ENCODE results near the gene EMX1.

Gene EMX1

GRCh38 chr2:72887032-72887739 lies 30.1 kb upstream of the EMX1 start, which contains the start of gene SPR:
Gene SPR (plus strand): TSS chr2:72887408. CDS start chr2:72887433, 25 bp downstream.
- H3K27me3 ChIP-seq (ENCODE audit: insufficient read depth, low read depth, severe bottlenecking) = no peaks in the 10 kb centered on the region
- 0 out of 2 replicates have a peak, but pooled peaks have one; percentile 20 for TF ChIP-seq CTCF (IDR thresholded peaks at IDR 0.05; ENCODE audit: low read depth, low read length)
- H3K27ac ChIP-seq = peak within 1 kb of the TSS; percentile 86
- peak within 1 kb of the TSS; percentile 65 for H3K4me3 ChIP-seq (ENCODE audit: low read depth, low read length)
- DNase-seq = peak; percentile 92
- peaks cover 26% of the 10 kb centered on the region for H3K36me3 ChIP-seq
- no peaks in the 10 kb centered on the region for H3K9me3 ChIP-seq (ENCODE audit: severe bottlenecking)

- Histone ChIP-seq H3K36me3 (peaks cover 30% of the 10 kb centered on the region), H3K4me3 (ENCODE audit: low read depth, low read length) (peak overlapping the region; percentile 65), H3K27me3 (ENCODE audit: insufficient read depth, low read depth, severe bottlenecking) (no peaks in the 10 kb centered on the region), H3K9me3 (ENCODE audit: severe bottlenecking) (no peaks in the 10 kb centered on the region), H3K27ac (peak overlapping the region; percentile 86)
- peak; percentile 97 for DNase-seq
- TF ChIP-seq CTCF (IDR thresholded peaks at IDR 0.05; ENCODE audit: low read depth, low read length) = peak; percentile 99
Observed at GRCh38 chr2:72887740-72888437, 29.4 kb upstream of the EMX1 start.

- H3K36me3 ChIP-seq = peaks cover 30% of the 10 kb centered on the region
- H3K27ac ChIP-seq = peak overlapping the region; percentile 86; the same call in 1 of the 2 replicates
- H3K27me3 ChIP-seq (ENCODE audit: insufficient read depth, low read depth, severe bottlenecking) = no peaks in the 10 kb centered on the region
- H3K9me3 ChIP-seq (ENCODE audit: severe bottlenecking) = no peaks in the 10 kb centered on the region
- no peak for TF ChIP-seq CTCF (IDR thresholded peaks at IDR 0.05; ENCODE audit: low read depth, low read length)
- no peak for DNase-seq
- no peak overlapping the region for H3K4me3 ChIP-seq (ENCODE audit: low read depth, low read length)
Observed at GRCh38 chr2:72888438-72889202, 28.7 kb upstream of the EMX1 start.

GRCh38 chr2:72889991-72890390 lies 27.3 kb upstream of the EMX1 start:
- Histone ChIP-seq H3K27ac (no peak overlapping the region), H3K27me3 (ENCODE audit: insufficient read depth, low read depth, severe bottlenecking) (no peaks in the 10 kb centered on the region), H3K4me3 (ENCODE audit: low read depth, low read length) (no peak overlapping the region), H3K9me3 (ENCODE audit: severe bottlenecking) (no peaks in the 10 kb centered on the region), H3K36me3 (peaks cover 30% of the 10 kb centered on the region)
- no peak for TF ChIP-seq CTCF (IDR thresholded peaks at IDR 0.05; ENCODE audit: low read depth, low read length)
- DNase-seq = no peak

GRCh38 chr2:72891091-72891818 lies 26.1 kb upstream of the EMX1 start:
- H3K27me3 ChIP-seq (ENCODE audit: insufficient read depth, low read depth, severe bottlenecking) = no peaks in the 10 kb centered on the region
- TF ChIP-seq CTCF (IDR thresholded peaks at IDR 0.05; ENCODE audit: low read depth, low read length) = no peak

More at GRCh38 chr2:72891091-72891818, 26.1 kb upstream of the EMX1 start:
- no peak for DNase-seq
- Histone ChIP-seq H3K36me3 (peaks cover 30% of the 10 kb centered on the region), H3K27ac (no peak overlapping the region), H3K9me3 (ENCODE audit: severe bottlenecking) (no peaks in the 10 kb centered on the region), H3K4me3 (ENCODE audit: low read depth, low read length) (no peak overlapping the region)
